GM23338 (cell line): ENCODE results near the gene FAM136A. TPM values are rescaled to one million over a fixed set of nuclear protein-coding genes. Genes with fewer than 3 reads are reported as not detected.
A peak's percentile ranks its signal among the peaks of the same experiment; 100 is the strongest.

ENCODE experiments used
- ATAC-seq: fragments of 200-7000 bp; cut with Tn5 transposase; 3 replicates; pipeline ENCODE4 v1.9.1; 2020
- DNase-seq: peaks from one replicate; pipeline ENCODE4 v3.0.0-alpha.2; 2015; ENCODE audit warnings: low spot score
- H2AFZ ChIP-seq: fragments of 200-600 bp; sonication (generic); 2 replicates; pipeline ENCODE4 v1.8.0; 2016; ENCODE audit warnings: antibody characterized with exemption, mild to moderate bottlenecking, moderate library complexity
- H3F3A ChIP-seq: fragments of 200-600 bp; sonication (generic); replicated peaks from 2 replicates; pipeline ENCODE4 v1.8.0; 2017; ENCODE audit warnings: antibody characterized with exemption, mixed run types, low read depth
- H3K27ac ChIP-seq: fragments of 200-600 bp; sonication (generic); 2 replicates; pipeline ENCODE4 v1.6.1; 2016; ENCODE audit warnings: low read depth
- H3K27me3 ChIP-seq: fragments of 200-600 bp; sonication (generic); 2 replicates; pipeline ENCODE4 v1.8.0; 2016; ENCODE audit warnings: mild to moderate bottlenecking, mixed run types, moderate library complexity; ENCODE audit not compliant: insufficient read depth
- H3K36me3 ChIP-seq: fragments of 200-600 bp; sonication (generic); 2 replicates; pipeline ENCODE4 v1.8.0; 2016; ENCODE audit warnings: mild to moderate bottlenecking; ENCODE audit not compliant: insufficient read depth
- H3K4me1 ChIP-seq: fragments of 200-600 bp; sonication (generic); 2 replicates; pipeline ENCODE4 v1.8.0; 2016; ENCODE audit warnings: mild to moderate bottlenecking, moderate library complexity; ENCODE audit not compliant: insufficient read depth
- H3K4me2 ChIP-seq: fragments of 200-600 bp; sonication (generic); 2 replicates; pipeline ENCODE4 v1.7.1; 2017; ENCODE audit warnings: mixed run types
- H3K4me3 ChIP-seq: fragments of 200-600 bp; sonication (generic); 2 replicates; pipeline ENCODE4 v1.6.1; 2016; ENCODE audit warnings: mixed run types
- H3K79me2 ChIP-seq: fragments of 200-600 bp; sonication (generic); replicated peaks from 2 replicates; pipeline ENCODE4 v1.8.0; 2017; ENCODE audit warnings: mild to moderate bottlenecking; ENCODE audit not compliant: insufficient read depth
- H3K9me2 ChIP-seq: fragments of 200-600 bp; sonication (generic); 2 replicates; pipeline ENCODE4 v1.8.0; 2017; ENCODE audit not compliant: insufficient read depth
- H4K20me1 ChIP-seq: fragments of 200-600 bp; sonication (generic); replicated peaks from 2 replicates; pipeline ENCODE4 v1.8.0; 2017; ENCODE audit warnings: mild to moderate bottlenecking; ENCODE audit not compliant: insufficient read depth
- H3K27ac Mint-ChIP-seq: 2 replicates; pipeline ENCODE4 v1.8.0; 2020; ENCODE audit warnings: inconsistent platforms, mild to moderate bottlenecking, moderate library complexity, mixed read lengths
- H3K27me3 Mint-ChIP-seq: 3 replicates; pipeline ENCODE4 v1.8.0; 2022; ENCODE audit warnings: low read depth, mild to moderate bottlenecking, moderate library complexity, mixed read lengths, inconsistent platforms; ENCODE audit not compliant: insufficient read depth, poor library complexity
- H3K36me3 Mint-ChIP-seq: 3 replicates; pipeline ENCODE4 v1.8.0; 2021; ENCODE audit warnings: low read depth, mild to moderate bottlenecking, inconsistent platforms, moderate library complexity, mixed read lengths
- H3K4me1 Mint-ChIP-seq: 3 replicates; pipeline ENCODE4 v1.8.0; 2020; ENCODE audit warnings: mild to moderate bottlenecking, inconsistent platforms, mixed read lengths
- H3K4me3 Mint-ChIP-seq: 3 replicates; pipeline ENCODE4 v1.8.0; 2021; ENCODE audit warnings: moderate library complexity, mild to moderate bottlenecking, inconsistent platforms, mixed read lengths
- H3K9me3 Mint-ChIP-seq: 3 replicates; pipeline ENCODE4 v1.8.0; 2020; ENCODE audit warnings: moderate library complexity, mild to moderate bottlenecking, inconsistent platforms, mixed read lengths
- CREB1 ChIP-seq: fragments of 250-450 bp; sonication (Bioruptor Pico); IDR thresholded peaks from 2 replicates; pipeline ENCODE4 v1.5.0; 2020; ENCODE audit warnings: low read depth, mild to moderate bottlenecking, moderate library complexity
- EZH2phosphoT487 ChIP-seq: fragments of 200-600 bp; sonication (generic); IDR thresholded peaks from one replicate; pipeline ENCODE4 v1.8.1; 2018; ENCODE audit warnings: antibody characterized with exemption; ENCODE audit not compliant: unreplicated experiment
- JUNB ChIP-seq: IDR thresholded peaks from one replicate; pipeline ENCODE4 v1.6.1; 2016; ENCODE audit warnings: antibody characterized with exemption; ENCODE audit not compliant: unreplicated experiment
- NANOG ChIP-seq: IDR thresholded peaks from 2 replicates; pipeline ENCODE4 v1.6.1; 2016; ENCODE audit warnings: antibody characterized with exemption, borderline replicate concordance
- POLR2AphosphoS5 ChIP-seq: IDR thresholded peaks from 2 replicates; pipeline ENCODE4 v1.6.1; 2016; ENCODE audit warnings: antibody characterized with exemption, low read depth
- REST ChIP-seq: IDR thresholded peaks from one replicate; pipeline ENCODE4 v1.6.1; 2018; ENCODE audit warnings: antibody characterized with exemption; ENCODE audit not compliant: unreplicated experiment
- STAT1 ChIP-seq: IDR thresholded peaks from one replicate; pipeline ENCODE4 v1.6.1; 2016; ENCODE audit warnings: antibody characterized with exemption; ENCODE audit not compliant: unreplicated experiment
- ZNF114 ChIP-seq: fragments of 250-450 bp; sonication (Bioruptor Pico); IDR thresholded peaks from 2 replicates; pipeline ENCODE4 v1.5.0; 2020; ENCODE audit warnings: mild to moderate bottlenecking, moderate library complexity
- polyA plus RNA-seq: library from polyadenylated mRNA; unstranded; fragments of >200 nt; fragmentation: Nextera tagmentation; extraction: Ambion mirVana; gene quantifications from 2 replicates; pipeline ENCODE4 v1.2.1, GENCODE V29; 2016
- total RNA-seq: library from RNA; depleted of rRNA; stranded (reverse); fragments of >200 nt; shearing (Covaris generic); gene quantifications from 2 replicates; pipeline ENCODE4 v1.2.3, GENCODE V29; 2014
- TF ChIP-seq, protein P1 (sequence below), 2 experiments: fragments of 200-600 bp in 1 of 2; sonication (generic) in 1 of 2; conservative IDR thresholded peaks; 2 replicates each; pipeline versions ENCODE4 v1.5.1 to v1.6.1; 2016 to 2017; ENCODE audit warnings: antibody characterized with exemption in 2 of 2, low read depth in 2 of 2, mild to moderate bottlenecking in 2 of 2, moderate library complexity in 1 of 2

FAM136A gene
- total and polyA plus RNA-seq, 2 experiments from 2014 or later, result 115 to 150 TPM

- H3K36me3 ChIP-seq, result peaks cover 19% of the 10 kb centered on the region
- H4K20me1 ChIP-seq, result 0 out of 2 replicates have a peak, but pooled peaks cover 7% of the 10 kb centered on the region
- no peak overlapping the region for H3K27ac ChIP-seq
- H3K27ac Mint-ChIP-seq, result no peak overlapping the region
- no peak for ATAC-seq
- peaks cover 5% of the 10 kb centered on the region for H3K9me3 Mint-ChIP-seq
- H3K4me1 ChIP-seq, result peaks cover 9% of the 10 kb centered on the region; the same call in 1 of the 2 replicates
- H3K36me3 Mint-ChIP-seq, result peaks cover 53% of the 10 kb centered on the region
- no peak overlapping the region for H3K4me3 ChIP-seq
- DNase-seq, result no peak
- no peak overlapping the region for H3K4me3 Mint-ChIP-seq
- TF ChIP-seq REST, result no peak
- TF ChIP-seq CREB1, result no peak
- no peak for TF ChIP-seq EZH2phosphoT487
- H3K4me2 ChIP-seq, result no peak overlapping the region
- no peaks in the 10 kb centered on the region for H3K27me3 ChIP-seq
- no peak overlapping the region for H2AFZ ChIP-seq
- H3F3A ChIP-seq, result 0 out of 2 replicates have a peak, but pooled peaks cover 4% of the 10 kb centered on the region
- H3K4me1 Mint-ChIP-seq, result peaks cover 13% of the 10 kb centered on the region
- H3K27me3 Mint-ChIP-seq, result peaks cover 8% of the 10 kb centered on the region
- peaks cover 14% of the 10 kb centered on the region for H3K79me2 ChIP-seq
- H3K9me2 ChIP-seq, result no peaks in the 10 kb centered on the region
Observed at GRCh38 chr2:70261501-70261900, 40.4 kb downstream of the FAM136A start.

DNA sequence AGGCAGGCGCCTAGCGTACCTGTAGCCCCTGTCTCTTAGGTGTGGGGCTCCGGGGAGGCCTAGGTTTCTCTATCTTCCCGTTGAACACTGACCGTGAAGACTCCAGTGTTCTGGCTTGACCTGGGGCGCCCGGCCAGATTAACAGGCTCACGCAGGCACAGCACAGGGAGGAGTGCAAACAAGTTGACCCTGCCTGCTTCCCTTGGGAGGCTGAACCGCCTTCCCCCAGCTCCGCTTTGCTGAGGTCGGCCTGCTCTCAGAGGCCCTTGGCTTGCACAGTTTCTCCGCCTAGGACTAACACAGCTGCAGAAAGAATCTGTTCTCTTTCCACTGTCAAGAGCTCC, 43.4 kb downstream of the FAM136A start:
- H3K27ac Mint-ChIP-seq, result no peak overlapping the region
- peak overlapping the region; percentile 75 for H3K4me2 ChIP-seq
- H3K36me3 Mint-ChIP-seq, result peaks cover 29% of the 10 kb centered on the region
- peak overlapping the region; percentile 81 for H3K4me3 Mint-ChIP-seq
- peaks cover 9% of the 10 kb centered on the region; the same call in 1 of the 2 replicates for H3K4me1 ChIP-seq
- H3K27me3 Mint-ChIP-seq, result peaks cover 8% of the 10 kb centered on the region
- H3K9me3 Mint-ChIP-seq, result no peaks in the 10 kb centered on the region
- H3F3A ChIP-seq, result 0 out of 2 replicates have a peak, but pooled peaks cover 9% of the 10 kb centered on the region
- H3K9me2 ChIP-seq, result no peaks in the 10 kb centered on the region
- no peaks in the 10 kb centered on the region for H3K27me3 ChIP-seq
- peak overlapping the region; percentile 58 for H3K4me3 ChIP-seq
- peaks cover 13% of the 10 kb centered on the region for H3K4me1 Mint-ChIP-seq
- no peak overlapping the region for H3K27ac ChIP-seq
- H3K36me3 ChIP-seq, result 0 out of 2 replicates have a peak, but pooled peaks cover 9% of the 10 kb centered on the region
- H4K20me1 ChIP-seq, result 0 out of 2 replicates have a peak, but pooled peaks cover 7% of the 10 kb centered on the region
- DNase-seq (peak; percentile 35), ATAC-seq (peak; percentile 48)
- H3K79me2 ChIP-seq, result peaks cover 14% of the 10 kb centered on the region
- H2AFZ ChIP-seq, result peak overlapping the region; percentile 86
- TF ChIP-seq ZNF114 (CRISPR knock-in tag) (no peak), STAT1 (no peak), JUNB (no peak), EZH2phosphoT487 (no peak), NANOG (no peak), CREB1 (no peak), REST (no peak), POLR2AphosphoS5 (no peak)
- TF ChIP-seq, protein P1, sequence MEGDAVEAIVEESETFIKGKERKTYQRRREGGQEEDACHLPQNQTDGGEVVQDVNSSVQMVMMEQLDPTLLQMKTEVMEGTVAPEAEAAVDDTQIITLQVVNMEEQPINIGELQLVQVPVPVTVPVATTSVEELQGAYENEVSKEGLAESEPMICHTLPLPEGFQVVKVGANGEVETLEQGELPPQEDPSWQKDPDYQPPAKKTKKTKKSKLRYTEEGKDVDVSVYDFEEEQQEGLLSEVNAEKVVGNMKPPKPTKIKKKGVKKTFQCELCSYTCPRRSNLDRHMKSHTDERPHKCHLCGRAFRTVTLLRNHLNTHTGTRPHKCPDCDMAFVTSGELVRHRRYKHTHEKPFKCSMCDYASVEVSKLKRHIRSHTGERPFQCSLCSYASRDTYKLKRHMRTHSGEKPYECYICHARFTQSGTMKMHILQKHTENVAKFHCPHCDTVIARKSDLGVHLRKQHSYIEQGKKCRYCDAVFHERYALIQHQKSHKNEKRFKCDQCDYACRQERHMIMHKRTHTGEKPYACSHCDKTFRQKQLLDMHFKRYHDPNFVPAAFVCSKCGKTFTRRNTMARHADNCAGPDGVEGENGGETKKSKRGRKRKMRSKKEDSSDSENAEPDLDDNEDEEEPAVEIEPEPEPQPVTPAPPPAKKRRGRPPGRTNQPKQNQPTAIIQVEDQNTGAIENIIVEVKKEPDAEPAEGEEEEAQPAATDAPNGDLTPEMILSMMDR (conservative IDR thresholded peaks at IDR 0.05; ENCODE audit: low read depth in 2 of 2), result no peak
